GM12878 (cell line): Measurements from ENCODE around the gene PLXNA4. TPM values are rescaled to one million over a fixed set of nuclear protein-coding genes. Genes with fewer than 3 reads are reported as not detected.

Source experiments
- ATAC-seq: fragments of 200-7000 bp; cut with Tn5 transposase; 3 replicates; pipeline ENCODE4 v1.9.1; 2020; ENCODE audit warnings: mild to moderate bottlenecking, moderate library complexity
- BruUV-seq: library from RNA; stranded (reverse); fragments of 400-500 nt; replicated peaks from 2 replicates; lab custom pipeline; 2021; lab: Mats Ljungman, UMichigan
- CTCF ChIA-PET: fragments of 300-600 bp; sonication (Branson Sonifier 250); formaldehyde crosslinking; extraction: SDS; loops from one replicate; lab custom pipeline; 2021; ENCODE audit warnings: inconsistent platforms; lab: Yijun Ruan, JAX
- POLR2A ChIA-PET: fragments of 350-600 bp; formaldehyde crosslinking; extraction: SDS; loops from one replicate; lab custom pipeline; 2021; ENCODE audit warnings: inconsistent platforms; lab: Charles Lee
- RAD21 ChIA-PET: fragments of 300-600 bp; sonication (Branson Sonifier 250); formaldehyde crosslinking; loops from one replicate; lab custom pipeline; 2023; ENCODE audit warnings: antibody characterized with exemption; ENCODE audit not compliant: unreplicated experiment; lab: Charles Lee
- SMC1A ChIA-PET: fragments of 300-600 bp; sonication (Branson Sonifier 250); formaldehyde crosslinking; loops from one replicate; lab custom pipeline; 2023; ENCODE audit not compliant: unreplicated experiment, uncharacterized antibody; lab: Charles Lee
- DNase-seq: peaks from one replicate; pipeline ENCODE4 v3.0.0-alpha.2; 2011; ENCODE audit warnings: low read depth, low spot score
- FAIRE-seq: peaks from 3 replicates; lab custom pipeline; 2011; peaks lifted over from hg19 to GRCh38; lab: Jason Lieb, UNC
- H2AFZ ChIP-seq: 2 replicates; pipeline ENCODE4 v1.6.0; 2011; ENCODE audit warnings: low read depth, low read length, control low read depth; ENCODE audit not compliant: control insufficient read depth
- H3K27ac ChIP-seq: 2 replicates; pipeline ENCODE4 v1.5.1; 2011; ENCODE audit warnings: control low read depth; ENCODE audit not compliant: control insufficient read depth, insufficient read depth
- H3K27me3 ChIP-seq, 2 experiments: replicated peaks in 1 of 2; 2 replicates each; pipeline versions ENCODE4 v1.6.0 to v1.6.1; 2011; ENCODE audit warnings: low read length in 1 of 2; ENCODE audit not compliant: control insufficient read depth in 2 of 2, insufficient read depth in 2 of 2
- H3K36me3 ChIP-seq, 2 experiments: 2 replicates each; pipeline ENCODE4 v1.5.1; 2011; ENCODE audit warnings: low read length in 1 of 2; ENCODE audit not compliant: control insufficient read depth in 2 of 2, insufficient read depth in 2 of 2
- H3K4me1 ChIP-seq: 2 replicates; pipeline ENCODE4 v1.6.1; 2011; ENCODE audit warnings: mild to moderate bottlenecking, low read length, moderate library complexity, mixed read lengths; ENCODE audit not compliant: control insufficient read depth, insufficient read depth
- H3K4me2 ChIP-seq: 2 replicates; pipeline ENCODE4 v1.6.0; 2011; ENCODE audit warnings: control low read depth; ENCODE audit not compliant: control insufficient read depth, insufficient read depth
- H3K4me3 ChIP-seq: fragments of 200-600 bp; sonication (generic); 2 replicates; pipeline ENCODE4 v1.5.1; 2016
- H3K79me2 ChIP-seq: 2 replicates; pipeline ENCODE4 v1.6.0; 2011; ENCODE audit warnings: low read length; ENCODE audit not compliant: control insufficient read depth, insufficient read depth
- H3K9ac ChIP-seq: 2 replicates; pipeline ENCODE4 v1.8.0; 2011; ENCODE audit warnings: low read length, control low read depth, mixed read lengths; ENCODE audit not compliant: control insufficient read depth, insufficient read depth
- H3K9me3 ChIP-seq: replicated peaks from 3 replicates; pipeline ENCODE4 v1.5.1; 2011; ENCODE audit warnings: mild to moderate bottlenecking, low read length; ENCODE audit not compliant: control insufficient read depth, insufficient read depth
- H4K20me1 ChIP-seq: 2 replicates; pipeline ENCODE4 v1.6.0; 2011; ENCODE audit not compliant: control insufficient read depth, insufficient read depth
- CUX1 ChIP-seq: IDR thresholded peaks from 2 replicates; pipeline ENCODE4 v1.6.1; 2012; ENCODE audit warnings: improper control_type of control experiment, low read depth, low read length; ENCODE audit not compliant: insufficient replicate concordance
- E4F1 ChIP-seq: fragments of 450-650 bp; IDR thresholded peaks from 2 replicates; pipeline ENCODE4 v1.6.1; 2018; ENCODE audit warnings: borderline replicate concordance, mild to moderate bottlenecking; ENCODE audit not compliant: partially characterized antibody
- EED ChIP-seq: sonication (generic); IDR thresholded peaks from 2 replicates; pipeline ENCODE4 v1.6.1; 2016; ENCODE audit warnings: antibody characterized with exemption, low read depth
- ELK1 ChIP-seq: IDR thresholded peaks from 2 replicates; pipeline ENCODE4 v1.6.1; 2012; ENCODE audit warnings: low read depth, low read length, improper control_type of control experiment
- ESRRA ChIP-seq: IDR thresholded peaks from 2 replicates; pipeline ENCODE4 v1.6.1; 2012; ENCODE audit warnings: mild to moderate bottlenecking, low read length, improper control_type of control experiment
- IKZF1 ChIP-seq: fragments of 450-650 bp; conservative IDR thresholded peaks from 2 replicates; pipeline ENCODE4 v1.6.1; 2017; ENCODE audit warnings: antibody characterized with exemption, mild to moderate bottlenecking
- PAX8 ChIP-seq: fragments of 450-650 bp; IDR thresholded peaks from 2 replicates; pipeline ENCODE4 v1.6.1; 2017; ENCODE audit warnings: mild to moderate bottlenecking, moderate library complexity
- RFX5 ChIP-seq: IDR thresholded peaks from 2 replicates; pipeline ENCODE4 v1.6.1; 2011; ENCODE audit warnings: low read depth, low read length, improper control_type of control experiment
- TCF12 ChIP-seq: IDR thresholded peaks from 2 replicates; pipeline ENCODE4 v1.6.1; 2011; ENCODE audit warnings: low read depth, mild to moderate bottlenecking, low read length
- TCF3 ChIP-seq: IDR thresholded peaks from 2 replicates; pipeline ENCODE4 v1.6.1; 2012; ENCODE audit warnings: low read depth, mild to moderate bottlenecking, low read length, borderline replicate concordance; ENCODE audit not compliant: insufficient read depth
- in situ Hi-C: fragments of 300-500 bp; cut with MboI; formaldehyde crosslinking; loops from 9 replicates; pipeline ENCODE4 v1.14.3; 2018; ENCODE audit warnings: mixed read lengths
- intact Hi-C: fragments of 100-400 bp; cut with micrococcal nuclease; formaldehyde crosslinking; loops from one replicate; pipeline ENCODE4 v1.14.2; 2022; ENCODE audit not compliant: unreplicated experiment
- polyA plus RNA-seq, 11 experiments: library from polyadenylated mRNA; depleted of rRNA in 4 of 11; unstranded in 6 of 11; stranded (reverse) in 5 of 11; fragments of >200 nt; fragmentation: Nextera tagmentation in 4 of 11; fragmentation: Illumina TruSeq in 1 of 11; extraction: Ambion mirVana in 4 of 11; extraction: Trizol in 1 of 11; gene quantifications; 1 replicate in 1 of 11; 2 replicates in 10 of 11; pipeline versions ENCODE4 v1.2.1 to v1.2.3, GENCODE V29; 2011 to 2016; ENCODE audit warnings: inconsistent platforms in 2 of 11, missing spikeins in 2 of 11, low read depth in 1 of 11
- total RNA-seq, 4 experiments: library from RNA; depleted of rRNA in 3 of 4; stranded (reverse); fragments of >200 nt in 3 of 4; fragmentation: Illumina TruSeq in 1 of 4; extraction: Trizol in 1 of 4; gene quantifications; 2 replicates each; pipeline versions ENCODE4 v1.2.1 to v1.2.3, GENCODE V29; 2013 to 2021
- TF ChIP-seq, protein P1 (sequence below): IDR thresholded peaks from 2 replicates; pipeline ENCODE4 v1.6.1; 2011; ENCODE audit warnings: mild to moderate bottlenecking, low read depth, low read length, moderate library complexity; ENCODE audit not compliant: insufficient replicate concordance

Gene PLXNA4
- total and polyA plus RNA-seq, 10 of the 15 experiments (the other 5 are each of a cell fraction or from before 2014, with no cell fraction given) = 0.03 TPM; not detected in 9

- no TSS peak for BruUV-seq
- FAIRE-seq (no peak), DNase-seq (no peak)
- Histone ChIP-seq H3K4me3 (no peak overlapping the region), H3K4me2 (no peak overlapping the region), H2AFZ (no peak overlapping the region), H3K27ac (no peak overlapping the region), H3K9me3 (no peaks in the 10 kb centered on the region), H4K20me1 (no peaks in the 10 kb centered on the region; the same call in 1 of the 2 replicates)
- CTCF ChIA-PET = interaction anchor here (0.7 kb wide), 1 partner anchor 359 kb away, joined by 3 read pairs; no protein-coding TSS in a partner anchor
- TF ChIP-seq IKZF1 (no peak), ESRRA (no peak), EED (no peak), TCF3 (no peak), CUX1 (no peak), ELK1 (no peak), RFX5 (no peak), TCF12 (no peak), PAX8 (no peak), E4F1 (no peak)
- TF ChIP-seq, protein P1, sequence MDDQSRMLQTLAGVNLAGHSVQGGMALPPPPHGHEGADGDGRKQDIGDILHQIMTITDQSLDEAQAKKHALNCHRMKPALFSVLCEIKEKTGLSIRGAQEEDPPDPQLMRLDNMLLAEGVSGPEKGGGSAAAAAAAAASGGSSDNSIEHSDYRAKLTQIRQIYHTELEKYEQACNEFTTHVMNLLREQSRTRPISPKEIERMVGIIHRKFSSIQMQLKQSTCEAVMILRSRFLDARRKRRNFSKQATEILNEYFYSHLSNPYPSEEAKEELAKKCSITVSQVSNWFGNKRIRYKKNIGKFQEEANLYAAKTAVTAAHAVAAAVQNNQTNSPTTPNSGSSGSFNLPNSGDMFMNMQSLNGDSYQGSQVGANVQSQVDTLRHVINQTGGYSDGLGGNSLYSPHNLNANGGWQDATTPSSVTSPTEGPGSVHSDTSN = no peak
- TF ChIP-seq, all 136 proteins: peak for 0
- Histone ChIP-seq H3K4me1 (no peaks in the 10 kb centered on the region), H3K27me3 (no peaks in the 10 kb centered on the region), H3K36me3 (no peaks in the 10 kb centered on the region), H3K9ac (no peak overlapping the region), H3K79me2 (no peaks in the 10 kb centered on the region)
- RAD21 ChIA-PET = no interaction called here
- intact Hi-C loops (no loop called here), in situ Hi-C loops (no loop called here)
- SMC1A ChIA-PET = no interaction called here
- POLR2A ChIA-PET = no interaction called here
- ATAC-seq = no peak
Observed at GRCh38 chr7:132221356-132221755, 354.9 kb downstream of the PLXNA4 start.
